Naive thymus-derived CD4-positive, alpha-beta T cell (primary cell): ENCODE data around the gene KIF3B. TPM values are rescaled to one million over a fixed set of nuclear protein-coding genes. Genes with fewer than 3 reads are reported as not detected.

Source experiments
- ATAC-seq: fragments of 150-1000 bp; cut with Tn5 transposase; 2 replicates; pipeline ENCODE4 v1.10.0; 2021; ENCODE audit warnings: mild to moderate bottlenecking, moderate library complexity
- CTCF ChIA-PET: fragments of 350-600 bp; sonication (Branson Sonifier 250); formaldehyde crosslinking; loops from one replicate; lab custom pipeline; 2021; ENCODE audit warnings: antibody characterized with exemption; lab: Charles Lee
- POLR2A ChIA-PET: fragments of 350-600 bp; sonication (Branson Sonifier 250); formaldehyde crosslinking; loops from one replicate; lab custom pipeline; 2021; ENCODE audit warnings: antibody characterized with exemption, inconsistent platforms; lab: Charles Lee
- DNase-seq, 9 donors: peaks; one replicate each; pipeline versions ENCODE4 v3.0.0 to v3.0.0-alpha.2; 2020 to 2022; ENCODE audit warnings: mixed read lengths in 1 of 9
- H3K27ac ChIP-seq: one replicate; pipeline ENCODE4 v1.7.0; 2013; ENCODE audit warnings: mild to moderate bottlenecking, low read depth, low read length, moderate library complexity
- H3K27me3 ChIP-seq, 2 donors: one replicate each; pipeline ENCODE4 v1.7.0; 2013; ENCODE audit warnings: low read length in 2 of 2, mild to moderate bottlenecking in 2 of 2, moderate library complexity in 2 of 2; ENCODE audit not compliant: control insufficient read depth in 2 of 2, insufficient read depth in 2 of 2
- H3K36me3 ChIP-seq, 3 experiments: 1 replicate in 2 of 3; 2 replicates in 1 of 3; pipeline ENCODE4 v1.7.0; 2013; ENCODE audit warnings: low read length in 3 of 3, mild to moderate bottlenecking in 3 of 3, moderate library complexity in 1 of 3; ENCODE audit not compliant: insufficient read depth in 3 of 3, control insufficient read depth in 2 of 3
- H3K4me1 ChIP-seq, 2 donors: one replicate each; pipeline ENCODE4 v1.7.0; 2013; ENCODE audit warnings: low read length in 2 of 2, mild to moderate bottlenecking in 2 of 2, moderate library complexity in 1 of 2; ENCODE audit not compliant: control insufficient read depth in 2 of 2, insufficient read depth in 2 of 2
- H3K4me3 ChIP-seq: 2 replicates; pipeline ENCODE4 v1.7.0; 2013; ENCODE audit warnings: mild to moderate bottlenecking, low read length
- H3K9me3 ChIP-seq, 3 experiments: 1 replicate in 2 of 3; 2 replicates in 1 of 3; pipeline ENCODE4 v1.7.0; 2013; ENCODE audit warnings: low read length in 3 of 3; ENCODE audit not compliant: control insufficient read depth in 2 of 3
- H3K27ac Mint-ChIP-seq, 9 donors: one replicate each; pipeline ENCODE4 v1.8.0; 2020 to 2022; ENCODE audit warnings: mixed read lengths in 9 of 9, mild to moderate bottlenecking in 8 of 9, moderate library complexity in 5 of 9, inconsistent platforms in 2 of 9
- H3K27me3 Mint-ChIP-seq, 5 donors: one replicate each; pipeline ENCODE4 v1.8.0; 2021 to 2022; ENCODE audit warnings: mixed read lengths in 5 of 5, mild to moderate bottlenecking in 1 of 5
- H3K36me3 Mint-ChIP-seq, 5 donors: one replicate each; pipeline ENCODE4 v1.8.0; 2020 to 2022; ENCODE audit warnings: mixed read lengths in 5 of 5, mild to moderate bottlenecking in 3 of 5, inconsistent platforms in 1 of 5
- H3K4me1 Mint-ChIP-seq, 7 donors: one replicate each; pipeline ENCODE4 v1.8.0; 2020 to 2022; ENCODE audit warnings: mixed read lengths in 7 of 7, mild to moderate bottlenecking in 3 of 7, inconsistent platforms in 1 of 7
- H3K4me3 Mint-ChIP-seq, 10 donors: one replicate each; pipeline ENCODE4 v1.8.0; 2020 to 2022; ENCODE audit warnings: mild to moderate bottlenecking in 10 of 10, mixed read lengths in 10 of 10, moderate library complexity in 6 of 10, inconsistent platforms in 2 of 10
- H3K9me3 Mint-ChIP-seq, 11 donors: one replicate each; pipeline ENCODE4 v1.8.0; 2020 to 2022; ENCODE audit warnings: mixed read lengths in 11 of 11, mild to moderate bottlenecking in 4 of 11, inconsistent platforms in 1 of 11, moderate library complexity in 1 of 11
- intact Hi-C, 2 donors: fragments of 100-400 bp; cut with micrococcal nuclease; formaldehyde crosslinking; loops; one replicate each; pipeline ENCODE4 v1.15.1; 2023
- polyA plus RNA-seq, 2 donors: library from polyadenylated mRNA; unstranded; fragments of 300-500 nt; fragmentation: Illumina TruSeq; gene quantifications; one replicate each; pipeline ENCODE4 v1.2.3, GENCODE V29; 2021
- total RNA-seq, 6 experiments: library from RNA in 5 of 6; stranded (reverse) in 5 of 6; gene quantifications; 1 replicate in 5 of 6; 2 replicates in 1 of 6; pipeline ENCODE4 v1.2.3 and lab custom pipeline; 2021 to 2026

The KIF3B gene
- total and polyA plus RNA-seq, 7 experiments from 2014 or later: 1.5 to 19.5 (median 11.0) TPM

DNA sequence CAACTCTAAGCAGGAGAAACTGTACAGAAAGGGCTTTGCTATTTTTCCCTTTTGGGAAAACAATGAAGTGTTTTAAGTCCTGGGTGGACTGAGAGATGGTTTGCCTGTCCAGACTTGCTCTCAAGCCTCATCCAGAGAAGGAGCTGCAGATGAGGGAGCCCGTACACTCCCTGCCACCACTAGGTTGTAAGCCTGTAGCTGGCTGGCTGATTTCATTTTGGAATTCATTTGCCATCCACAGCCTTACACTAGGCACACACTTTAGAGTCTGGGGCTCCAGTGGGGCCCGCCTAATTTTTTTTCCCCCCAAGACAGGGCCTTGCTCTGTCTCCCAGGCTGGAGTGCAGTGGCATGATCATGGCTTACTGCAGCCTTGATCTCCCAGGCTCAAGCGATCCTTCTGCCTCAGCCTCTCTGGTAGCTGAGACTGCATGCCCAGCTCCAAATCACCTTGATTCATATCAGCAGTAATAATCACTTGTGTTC is 41.4 kb upstream of the KIF3B start:
- Mint-ChIP-seq H3K9me3 (no peaks in the 10 kb centered on the region), H3K4me3 (no peak overlapping the region), H3K27me3 (no peaks in the 10 kb centered on the region), H3K27ac (peak overlapping the region in 2 of 9 donors; percentile 62), H3K36me3 (peaks cover 0 to 47% (median 20%) of the 10 kb centered on the region in 5 donors), H3K4me1 (peaks cover 14 to 30% (median 19%) of the 10 kb centered on the region in 7 donors)
- Histone ChIP-seq H3K4me1 (peaks cover 10 to 12% of the 10 kb centered on the region in 2 donors), H3K9me3 (no peaks in the 10 kb centered on the region), H3K27me3 (no peaks in the 10 kb centered on the region), H3K36me3 (peaks cover 0 to 48% (median 0%) of the 10 kb centered on the region in 3 experiments), H3K27ac (no peak overlapping the region), H3K4me3 (no peak overlapping the region)
- intact Hi-C loops: no loop called here
- CTCF ChIA-PET: interaction anchor here (0.5 to 0.6 kb wide), 2 partner anchors 18 to 47 kb away, joined by 3 read pairs; no protein-coding TSS in a partner anchor
- POLR2A ChIA-PET: no interaction called here
- ATAC-seq (no peak), DNase-seq (no peak)

- no peaks in the 10 kb centered on the region for H3K9me3 Mint-ChIP-seq
- intact Hi-C loops: no loop called here
- no peak overlapping the region for H3K27ac Mint-ChIP-seq
Observed at GRCh38 chr20:32236819-32237218, 40.6 kb upstream of the KIF3B start.

DNA sequence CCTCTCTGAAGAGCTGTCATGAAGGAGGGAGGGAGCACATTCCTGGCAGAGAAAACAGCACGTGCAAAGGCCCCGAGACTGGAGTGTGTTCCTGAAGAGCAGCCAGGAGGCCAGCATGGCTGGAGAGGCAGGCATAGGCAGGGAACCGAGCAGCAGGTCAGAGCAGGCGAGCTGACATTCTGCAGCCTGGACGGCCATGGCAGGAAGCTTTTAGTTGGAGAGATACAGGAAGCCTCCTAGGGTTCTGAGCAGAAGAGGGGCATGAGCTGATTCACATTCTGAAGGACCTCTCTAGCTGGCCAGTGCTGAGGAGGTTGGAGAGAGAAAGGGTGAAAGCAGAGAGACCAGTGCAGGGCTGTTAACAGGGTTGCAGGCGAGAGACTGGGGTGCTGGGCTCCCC is 40.0 kb upstream of the KIF3B start:
- no peak overlapping the region for H3K27ac Mint-ChIP-seq

More at GRCh38 chr20:32236819-32237218, 40.6 kb upstream of the KIF3B start:
- no peaks in the 10 kb centered on the region for H3K27me3 Mint-ChIP-seq
- ChIA-PET POLR2A (interaction anchor here (0.6 kb wide), 1 partner anchor 15 kb away, joined by 3 read pairs; no protein-coding TSS in a partner anchor), CTCF (interaction anchor here (0.5 to 0.6 kb wide), 2 partner anchors 18 to 46 kb away, joined by 3 read pairs; no protein-coding TSS in a partner anchor)
- peaks cover 6 to 12% of the 10 kb centered on the region in 2 donors for H3K4me1 ChIP-seq
- ATAC-seq (no peak), DNase-seq (no peak)
- peaks cover 0 to 45% (median 0%) of the 10 kb centered on the region in 3 experiments for H3K36me3 ChIP-seq
- no peak overlapping the region for H3K27ac ChIP-seq
- H3K9me3 ChIP-seq: no peaks in the 10 kb centered on the region
- no peak overlapping the region for H3K4me3 ChIP-seq
- H3K4me1 Mint-ChIP-seq: peaks cover 7 to 24% (median 12%) of the 10 kb centered on the region in 7 donors
- no peak overlapping the region for H3K4me3 Mint-ChIP-seq
- H3K36me3 Mint-ChIP-seq: peaks cover 0 to 42% (median 17%) of the 10 kb centered on the region in 5 donors
- no peaks in the 10 kb centered on the region for H3K27me3 ChIP-seq

DNA sequence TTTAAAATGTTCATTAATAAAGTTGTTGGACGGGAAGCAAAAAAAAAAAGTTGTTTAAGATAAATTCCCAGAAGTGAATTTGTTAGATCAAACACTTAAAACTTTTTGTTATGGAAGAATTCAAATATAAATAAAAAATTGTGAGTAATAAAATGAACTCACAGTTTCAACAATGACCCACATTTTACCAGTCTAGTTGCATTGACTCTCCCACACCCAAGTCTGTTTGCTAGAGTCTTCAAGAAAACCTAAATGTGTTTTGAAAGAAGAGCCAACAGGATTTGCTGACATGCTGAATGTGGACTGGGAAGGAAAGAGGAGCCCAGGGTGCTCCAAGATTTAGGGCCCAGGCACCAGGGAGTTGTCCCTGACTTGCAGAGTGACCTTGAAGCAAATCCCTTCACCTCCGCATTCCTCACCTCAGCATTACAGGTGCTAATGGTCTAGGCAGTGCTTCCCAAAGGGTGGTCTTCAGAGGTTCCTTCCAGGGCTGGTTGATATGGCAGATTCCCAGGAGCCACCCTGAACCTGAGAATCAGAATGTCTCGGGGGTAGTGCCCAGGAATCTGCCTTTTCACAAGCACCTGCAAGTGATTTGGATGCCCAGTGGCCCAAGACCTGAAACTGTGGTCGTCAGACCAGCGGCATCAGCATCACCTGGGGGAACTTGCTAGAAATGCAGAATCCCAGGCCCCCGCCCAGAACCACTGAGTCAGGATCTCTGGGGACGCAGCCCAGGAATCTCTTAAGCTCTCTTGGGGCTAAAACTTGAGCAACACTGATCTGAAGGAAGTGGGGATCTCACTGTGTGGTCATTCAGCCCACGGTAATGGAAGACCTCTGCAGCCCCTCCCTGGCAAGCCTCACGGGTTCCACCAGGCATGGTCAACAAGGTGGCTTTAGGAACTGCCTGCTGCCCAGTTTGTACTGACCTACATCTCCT is 38.7 kb upstream of the KIF3B start:
- H3K27ac Mint-ChIP-seq: no peak overlapping the region
- CTCF ChIA-PET: no interaction called here

More for the DNA sequence above, 40.0 kb upstream of the KIF3B start:
- Mint-ChIP-seq H3K4me1 (peaks cover 1 to 19% (median 6%) of the 10 kb centered on the region in 7 donors), H3K27me3 (no peaks in the 10 kb centered on the region), H3K4me3 (peak overlapping the region in 1 of 10 donors; percentile 2), H3K36me3 (peaks cover 0 to 38% (median 13%) of the 10 kb centered on the region in 5 donors), H3K9me3 (no peaks in the 10 kb centered on the region)
- intact Hi-C loops: no loop called here
- no peak for DNase-seq
- Histone ChIP-seq H3K36me3 (peaks cover 0 to 45% (median 0%) of the 10 kb centered on the region in 3 experiments), H3K4me1 (peaks cover 0 to 7% of the 10 kb centered on the region in 2 donors), H3K9me3 (no peaks in the 10 kb centered on the region), H3K4me3 (no peak overlapping the region), H3K27ac (no peak overlapping the region), H3K27me3 (no peaks in the 10 kb centered on the region)
- no peak for ATAC-seq
- POLR2A ChIA-PET: interaction anchor here (0.6 kb wide), 1 partner anchor 14 kb away, joined by 3 read pairs; no protein-coding TSS in a partner anchor
- CTCF ChIA-PET: no interaction called here

DNA sequence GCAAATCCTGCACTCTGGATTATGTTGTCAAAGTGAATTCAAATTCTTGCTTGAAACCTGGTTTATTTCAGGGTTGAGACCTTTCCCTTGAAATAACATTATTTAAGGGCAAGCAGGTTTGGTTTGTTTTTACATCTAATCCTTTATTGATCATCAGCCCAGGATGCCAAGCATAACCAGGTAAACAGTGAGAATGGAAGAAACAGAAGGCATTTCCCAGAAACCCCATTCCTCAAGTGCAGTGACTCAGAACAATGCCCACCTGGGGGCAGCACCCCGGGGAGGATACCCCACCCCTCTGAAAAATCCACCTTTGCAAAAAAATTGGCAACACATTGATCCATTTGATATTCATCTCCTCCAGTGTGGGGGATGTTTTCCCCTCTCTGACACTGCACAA is 37.2 kb upstream of the KIF3B start:
- ChIA-PET CTCF (interaction anchor here (0.6 to 0.7 kb wide), 3 partner anchors 9 to 17 kb away, joined by 3 to 4 read pairs (median 3); no protein-coding TSS in a partner anchor), POLR2A (interaction anchor here (0.6 to 0.8 kb wide), 2 partner anchors 131 to 240 kb away, joined by 3 to 6 read pairs; no protein-coding TSS in a partner anchor)
- Histone ChIP-seq H3K36me3 (peaks cover 0 to 18% (median 0%) of the 10 kb centered on the region in 3 experiments), H3K27me3 (no peaks in the 10 kb centered on the region), H3K4me3 (no peak overlapping the region), H3K9me3 (no peaks in the 10 kb centered on the region), H3K27ac (no peak overlapping the region), H3K4me1 (no peaks in the 10 kb centered on the region)
- H3K4me1 Mint-ChIP-seq: peaks cover 0 to 5% (median 0%) of the 10 kb centered on the region in 7 donors
- H3K9me3 Mint-ChIP-seq: no peaks in the 10 kb centered on the region
- H3K36me3 Mint-ChIP-seq: peaks cover 0 to 17% (median 4%) of the 10 kb centered on the region in 5 donors
- no peak overlapping the region for H3K4me3 Mint-ChIP-seq
- no peaks in the 10 kb centered on the region for H3K27me3 Mint-ChIP-seq
- intact Hi-C loops: loop anchor here in 1 of 2 donors (2.0 kb wide), 1 partner anchor 413 kb away; no protein-coding TSS in a partner anchor
- no peak for ATAC-seq
- no peak for DNase-seq
- no peak overlapping the region for H3K27ac Mint-ChIP-seq

More for the DNA sequence above, 38.7 kb upstream of the KIF3B start:
- Mint-ChIP-seq H3K36me3 (peaks cover 0 to 29% (median 8%) of the 10 kb centered on the region in 5 donors), H3K27me3 (no peaks in the 10 kb centered on the region), H3K4me1 (peaks cover 0 to 8% (median 0%) of the 10 kb centered on the region in 7 donors), H3K9me3 (no peaks in the 10 kb centered on the region), H3K4me3 (no peak overlapping the region)
- intact Hi-C loops: no loop called here
- Histone ChIP-seq H3K27me3 (no peaks in the 10 kb centered on the region), H3K4me1 (no peaks in the 10 kb centered on the region), H3K27ac (no peak overlapping the region), H3K9me3 (no peaks in the 10 kb centered on the region), H3K36me3 (peaks cover 0 to 33% (median 0%) of the 10 kb centered on the region in 3 experiments), H3K4me3 (no peak overlapping the region)
- POLR2A ChIA-PET: no interaction called here
- DNase-seq (no peak), ATAC-seq (no peak)

DNA sequence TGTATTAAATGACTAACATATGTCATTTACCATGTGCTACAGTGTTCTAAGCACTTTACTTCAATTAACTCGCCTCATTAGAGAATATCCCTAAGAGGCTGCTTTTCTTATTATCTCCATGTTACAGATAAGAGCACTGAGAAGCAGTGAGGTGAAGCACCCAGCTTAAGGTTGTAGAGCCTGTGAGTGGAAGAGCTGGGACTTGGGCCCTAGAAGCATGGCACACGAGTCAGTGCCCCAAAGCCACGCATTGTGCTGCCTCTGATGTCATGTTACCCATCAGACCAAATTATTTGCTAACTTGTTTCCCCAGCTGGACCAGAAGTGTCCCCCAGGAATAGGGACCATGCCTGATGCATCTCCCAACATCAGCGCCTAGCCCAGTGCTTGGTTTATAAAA is 35.6 kb upstream of the KIF3B start:
- Mint-ChIP-seq H3K27me3 (no peaks in the 10 kb centered on the region), H3K4me3 (no peak overlapping the region), H3K36me3 (peaks cover 0 to 7% (median 4%) of the 10 kb centered on the region in 5 donors), H3K4me1 (peaks cover 0 to 2% (median 0%) of the 10 kb centered on the region in 7 donors), H3K9me3 (no peaks in the 10 kb centered on the region), H3K27ac (peak overlapping the region in 1 of 9 donors; percentile 6)
- no peak for DNase-seq
- intact Hi-C loops: loop anchor here in 1 of 2 donors (2.0 kb wide), 1 partner anchor 411 kb away; no protein-coding TSS in a partner anchor
- Histone ChIP-seq H3K27ac (no peak overlapping the region), H3K4me3 (no peak overlapping the region), H3K36me3 (peaks cover 0 to 2% (median 0%) of the 10 kb centered on the region in 3 experiments), H3K4me1 (no peaks in the 10 kb centered on the region), H3K9me3 (no peaks in the 10 kb centered on the region), H3K27me3 (no peaks in the 10 kb centered on the region)
- ChIA-PET POLR2A (no interaction called here), CTCF (no interaction called here)
- ATAC-seq: no peak
